Measurements from ENCODE around the gene C1QTNF1. TPM values are rescaled to one million over a fixed set of nuclear protein-coding genes. Genes with fewer than 3 reads are reported as not detected.

C1QTNF1 gene
- total RNA-seq: 9.1 and 30.4 TPM in 2 replicates

GRCh38 chr17:79023886-79024771, at the start of gene C1QTNF1:
Gene C1QTNF1 (plus strand): TSS chr17:79024169. CDS start chr17:79043969, 19,800 bp downstream.

GRCh38 chr17:78979780-78980623, 44.0 kb upstream of the C1QTNF1 start, which contains the start of gene LGALS3BP:
Gene LGALS3BP (minus strand): TSS chr17:78979923. CDS start chr17:78977191, 2,732 bp downstream.

DNA sequence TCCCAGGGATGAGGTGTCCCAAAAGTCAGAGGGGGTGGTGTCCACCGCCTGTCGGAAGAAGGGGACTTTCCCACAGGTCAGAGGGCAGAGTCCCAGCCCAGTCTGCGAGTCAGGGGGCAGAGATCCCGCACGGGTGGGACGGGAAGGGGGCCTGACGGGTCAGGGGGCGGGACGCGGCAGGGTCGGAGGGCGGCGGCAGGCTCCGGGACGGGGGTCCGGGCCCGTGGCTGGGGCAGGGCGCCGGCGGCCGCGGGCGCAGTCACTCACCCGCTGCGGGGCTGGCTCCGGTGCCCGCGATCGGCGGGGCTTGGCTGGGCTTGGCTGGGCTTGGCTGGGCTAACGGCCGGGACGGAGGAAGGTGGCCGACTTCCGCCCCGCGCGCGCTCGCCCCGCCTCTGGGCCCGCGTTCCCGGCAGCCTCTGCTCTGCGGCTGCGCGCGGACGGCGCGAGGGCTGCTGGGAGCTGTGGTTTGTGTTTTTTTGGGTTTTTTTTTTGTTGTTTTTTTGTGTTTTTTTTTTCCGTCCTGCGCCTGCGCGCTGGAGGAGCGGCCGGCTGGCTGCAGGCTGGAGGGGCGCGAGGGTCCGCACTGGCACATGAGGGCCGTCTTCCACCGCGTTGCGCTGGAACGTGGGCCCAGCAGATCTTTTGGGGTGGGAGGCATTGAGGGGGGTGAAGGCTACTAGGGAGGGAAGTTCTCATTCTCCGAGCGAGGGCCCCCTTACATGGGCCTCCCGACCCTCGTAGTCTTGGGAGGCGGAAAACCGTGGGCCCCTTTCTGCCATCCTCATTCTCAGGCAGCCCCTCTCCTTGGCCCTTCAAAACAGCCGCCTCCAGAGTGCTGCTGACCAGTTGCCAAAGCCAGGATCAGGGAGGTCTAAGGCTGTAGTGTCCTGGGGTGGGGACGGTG, 14.3 kb upstream of the C1QTNF1 start, which contains the start of gene CANT1:
CANT1 (minus strand) TSS at position 368 of the 907 bp plus-strand sequence. CDS start 12,142 bp downstream, outside the sequence.

GRCh38 chr17:79074649-79075445, 50.9 kb downstream of the C1QTNF1 start, which contains the start of gene ENGASE:
Gene ENGASE (plus strand): TSS chr17:79074824. CDS start chr17:79074945, 121 bp downstream.

Other genes starting within 250 kb of the C1QTNF1 start
- gene CYTH1, start 241.9 kb upstream of the C1QTNF1 start, total RNA-seq: 40.8 and 64.9 TPM in 2 replicates
- 10.8 and 31.9 TPM in 2 replicates for gene USP36, start 183.4 kb upstream of the C1QTNF1 start, total RNA-seq
- gene CEP295NL, start 121.0 kb upstream of the C1QTNF1 start, total RNA-seq: 1.3 and 6.4 TPM in 2 replicates
- gene TIMP2, start 98.8 kb upstream of the C1QTNF1 start, total RNA-seq: 35.9 and 132 TPM in 2 replicates
- 6.8 and 10.8 TPM in 2 replicates for gene LGALS3BP, start 44.2 kb upstream of the C1QTNF1 start, total RNA-seq
- 47.1 and 76.3 TPM in 2 replicates for gene CANT1, start 14.4 kb upstream of the C1QTNF1 start, total RNA-seq
- gene ENGASE, start 50.7 kb downstream of the C1QTNF1 start, total RNA-seq: 8.7 and 23.0 TPM in 2 replicates

Measured in bladder microvascular endothelial cell (primary cell).